22Rv1 (cell line): ENCODE data around the gene DNAL4.
A peak's percentile ranks its signal among the peaks of the same experiment; 100 is the strongest.

Source experiments
- H3K27ac ChIP-seq: fragments of 450-650 bp; 2 replicates; pipeline ENCODE4 v1.5.1; 2017
- CTCF ChIP-seq: fragments of 450-650 bp; IDR thresholded peaks from 2 replicates; pipeline ENCODE4 v1.5.1; 2017; ENCODE audit warnings: mild to moderate bottlenecking
- ZFX ChIP-seq: fragments of 450-650 bp; IDR thresholded peaks from 2 replicates; pipeline ENCODE4 v1.6.1; 2017; ENCODE audit warnings: antibody characterized with exemption, borderline replicate concordance

The DNAL4 gene

GRCh38 chr22:38734421-38735100 is 59.4 kb downstream of the DNAL4 start:
- TF ChIP-seq ZFX: no peak
- no peak for TF ChIP-seq CTCF
- H3K27ac ChIP-seq: peak overlapping the region; percentile 52

GRCh38 chr22:38733724-38734381 is 60.1 kb downstream of the DNAL4 start:
- TF ChIP-seq CTCF: no peak
- no peak for TF ChIP-seq ZFX
- peak overlapping the region; percentile 52 for H3K27ac ChIP-seq

- peak overlapping the region; percentile 52 for H3K27ac ChIP-seq
- TF ChIP-seq CTCF: peak; percentile 88
- TF ChIP-seq ZFX: no peak
Measured at GRCh38 chr22:38733329-38733723, 60.6 kb downstream of the DNAL4 start.

GRCh38 chr22:38732251-38732815 is 61.6 kb downstream of the DNAL4 start:
- peak overlapping the region; percentile 52 for H3K27ac ChIP-seq
- TF ChIP-seq CTCF (no peak), ZFX (no peak)

- H3K27ac ChIP-seq: peak overlapping the region; percentile 52
- TF ChIP-seq ZFX: no peak
- no peak for TF ChIP-seq CTCF
Measured at GRCh38 chr22:38731703-38732161, 62.2 kb downstream of the DNAL4 start.

GRCh38 chr22:38730411-38730871 is 63.5 kb downstream of the DNAL4 start:
- TF ChIP-seq CTCF (no peak), ZFX (no peak)
- no peak overlapping the region for H3K27ac ChIP-seq

- TF ChIP-seq ZFX (no peak), CTCF (no peak)
- H3K27ac ChIP-seq: no peak overlapping the region
Measured at GRCh38 chr22:38729946-38730345, 64.0 kb downstream of the DNAL4 start.
